HG03469 (cell line): ENCODE data around the gene SLC4A4.

Source experiments
- ATAC-seq: cut with Tn5 transposase; IDR thresholded peaks from one replicate; pipeline ENCODE4 v1.9.1; 2021; ENCODE audit warnings: mild to moderate bottlenecking, moderate library complexity, moderate number of reproducible peaks; ENCODE audit not compliant: unreplicated experiment

The SLC4A4 gene

GRCh38 chr4:71338846-71339593 lies at the start of gene SLC4A4:
SLC4A4 (plus strand) TSS chr4:71339020.
- peak; percentile 100 for ATAC-seq

GRCh38 chr4:71290074-71290473 lies 48.7 kb upstream of the SLC4A4 start:
- no peak for ATAC-seq

GRCh38 chr4:71290476-71290875 lies 48.3 kb upstream of the SLC4A4 start:
- no peak for ATAC-seq

- ATAC-seq: no peak
Observed at GRCh38 chr4:71292228-71292627, 46.6 kb upstream of the SLC4A4 start.

GRCh38 chr4:71293705-71294104 lies 45.1 kb upstream of the SLC4A4 start:
- ATAC-seq: no peak

GRCh38 chr4:71294301-71294700 lies 44.5 kb upstream of the SLC4A4 start:
- ATAC-seq: no peak

GRCh38 chr4:71296945-71297344 lies 41.9 kb upstream of the SLC4A4 start:
- ATAC-seq: no peak

- ATAC-seq: no peak
Observed at GRCh38 chr4:71300362-71300761, 38.5 kb upstream of the SLC4A4 start.

- ATAC-seq: no peak
Observed at GRCh38 chr4:71300964-71301363, 37.9 kb upstream of the SLC4A4 start.

GRCh38 chr4:71303287-71303686 lies 35.5 kb upstream of the SLC4A4 start:
- no peak for ATAC-seq

GRCh38 chr4:71303850-71304249 lies 35.0 kb upstream of the SLC4A4 start:
- no peak for ATAC-seq

- ATAC-seq: no peak
Observed at GRCh38 chr4:71304289-71304850, 34.5 kb upstream of the SLC4A4 start.

GRCh38 chr4:71307729-71308128 lies 31.1 kb upstream of the SLC4A4 start:
- no peak for ATAC-seq

- ATAC-seq: no peak
Observed at GRCh38 chr4:71322425-71322824, 16.4 kb upstream of the SLC4A4 start.

GRCh38 chr4:71333368-71333767 lies 5.5 kb upstream of the SLC4A4 start:
- no peak for ATAC-seq

- no peak for ATAC-seq
Observed at GRCh38 chr4:71333960-71334359, 4.9 kb upstream of the SLC4A4 start.

- ATAC-seq: no peak
Observed at GRCh38 chr4:71334465-71334882, 4.3 kb upstream of the SLC4A4 start.

GRCh38 chr4:71343670-71344466 lies 5.0 kb downstream of the SLC4A4 start:
- no peak for ATAC-seq

GRCh38 chr4:71346710-71347109 lies 7.9 kb downstream of the SLC4A4 start:
- no peak for ATAC-seq

GRCh38 chr4:71348586-71348985 lies 9.8 kb downstream of the SLC4A4 start:
- ATAC-seq: no peak

- ATAC-seq: no peak
Observed at GRCh38 chr4:71355045-71355444, 16.2 kb downstream of the SLC4A4 start.

GRCh38 chr4:71355971-71356370 lies 17.2 kb downstream of the SLC4A4 start:
- no peak for ATAC-seq
